GM18508 (cell line): Measurements from ENCODE around the gene CLDN2.
"Not testable (repeated sequence)": the region's sequence is repeated elsewhere in the genome, so short reads cannot be mapped to it uniquely, and the experiment has no call there.

Experiments used
- ATAC-seq: cut with Tn5 transposase; IDR thresholded peaks from one replicate; pipeline ENCODE4 v1.9.1; 2021; ENCODE audit warnings: moderate number of reproducible peaks; ENCODE audit not compliant: insufficient read depth, unreplicated experiment

CLDN2 gene

GRCh38 chrX:106919932-106920452 is at the start of gene CLDN2:
Gene CLDN2 (plus strand): TSS chrX:106920402. CDS start chrX:106928229, 7,827 bp downstream.
- ATAC-seq: no peak

- not testable (repeated sequence) for ATAC-seq
These were observed 47.4 kb upstream of the CLDN2 start for GRCh38 chrX:106872796-106873195.

GRCh38 chrX:106874075-106874474 is 46.1 kb upstream of the CLDN2 start:
- no peak for ATAC-seq

GRCh38 chrX:106875151-106875550 is 45.1 kb upstream of the CLDN2 start:
- no peak for ATAC-seq

GRCh38 chrX:106889468-106889867 is 30.7 kb upstream of the CLDN2 start:
- no peak for ATAC-seq

- ATAC-seq: no peak
These were observed 28.3 kb upstream of the CLDN2 start for GRCh38 chrX:106891762-106892460.

- ATAC-seq: peak; percentile 60
These were observed 25.8 kb upstream of the CLDN2 start for GRCh38 chrX:106894392-106894909.

- ATAC-seq: no peak
These were observed 25.2 kb upstream of the CLDN2 start for GRCh38 chrX:106894978-106895452.

GRCh38 chrX:106897259-106897658 is 22.9 kb upstream of the CLDN2 start:
- no peak for ATAC-seq

GRCh38 chrX:106898462-106898861 is 21.7 kb upstream of the CLDN2 start:
- ATAC-seq: peak; percentile 60

- no peak for ATAC-seq
These were observed 20.9 kb upstream of the CLDN2 start for GRCh38 chrX:106899276-106899675.

GRCh38 chrX:106899841-106900240 is 20.4 kb upstream of the CLDN2 start:
- ATAC-seq: no peak

GRCh38 chrX:106901341-106901740 is 18.9 kb upstream of the CLDN2 start:
- no peak for ATAC-seq

GRCh38 chrX:106901781-106902219 is 18.4 kb upstream of the CLDN2 start:
- ATAC-seq: no peak

- no peak for ATAC-seq
These were observed 17.5 kb upstream of the CLDN2 start for GRCh38 chrX:106902684-106903083.

GRCh38 chrX:106903291-106903824 is 16.8 kb upstream of the CLDN2 start, which contains the start of gene RIPPLY1:
Gene RIPPLY1 (minus strand): TSS chrX:106903341. CDS start chrX:106903287, 54 bp downstream.
- no peak for ATAC-seq

- no peak for ATAC-seq
These were observed 16.2 kb upstream of the CLDN2 start for GRCh38 chrX:106903856-106904528.

GRCh38 chrX:106905064-106905708 is 15.0 kb upstream of the CLDN2 start:
- ATAC-seq: no peak

GRCh38 chrX:106906361-106906760 is 13.8 kb upstream of the CLDN2 start:
- ATAC-seq: no peak

GRCh38 chrX:106912864-106913263 is 7.3 kb upstream of the CLDN2 start:
- no peak for ATAC-seq
